Liver (tissue), 9 donors: ENCODE data around the gene CLDN3. TPM values are rescaled to one million over a fixed set of nuclear protein-coding genes. Genes with fewer than 3 reads are reported as not detected.
"Not testable (repeated sequence)": the region's sequence is repeated elsewhere in the genome, so short reads cannot be mapped to it uniquely, and the experiment has no call there.

Source experiments
- DNase-seq: peaks from one replicate; pipeline ENCODE4 v3.0.0-alpha.2; 2017; ENCODE audit warnings: low spot score
- H3K27ac ChIP-seq, 2 donors: one replicate each; pipeline ENCODE4 v1.7.0; 2013; ENCODE audit warnings: inconsistent platforms in 2 of 2, low read length in 2 of 2, control low read depth in 1 of 2, low read depth in 1 of 2, mild to moderate bottlenecking in 1 of 2
- H3K27me3 ChIP-seq, 4 donors: one replicate each; pipeline versions ENCODE4 v1.6.1 to v1.7.0; 2013; ENCODE audit warnings: low read length in 3 of 4, inconsistent platforms in 1 of 4, mild to moderate bottlenecking in 1 of 4, moderate library complexity in 1 of 4; ENCODE audit not compliant: control insufficient read depth in 4 of 4, insufficient read depth in 4 of 4
- H3K36me3 ChIP-seq, 4 donors: one replicate each; pipeline versions ENCODE4 v1.6.1 to v1.7.0; 2013; ENCODE audit warnings: low read length in 3 of 4, mild to moderate bottlenecking in 3 of 4, low read depth in 1 of 4, moderate library complexity in 1 of 4; ENCODE audit not compliant: control insufficient read depth in 4 of 4, insufficient read depth in 3 of 4
- H3K4me1 ChIP-seq, 4 donors: one replicate each; pipeline versions ENCODE4 v1.6.1 to v1.7.0; 2013; ENCODE audit warnings: low read length in 3 of 4, mild to moderate bottlenecking in 3 of 4, moderate library complexity in 1 of 4; ENCODE audit not compliant: control insufficient read depth in 4 of 4, insufficient read depth in 4 of 4
- H3K4me3 ChIP-seq, 3 donors: one replicate each; pipeline versions ENCODE4 v1.6.1 to v1.7.0; 2013; ENCODE audit warnings: low read length in 3 of 3, control low read depth in 1 of 3, low read depth in 1 of 3, mild to moderate bottlenecking in 1 of 3
- H3K9ac ChIP-seq, 2 donors: one replicate each; pipeline ENCODE4 v1.7.0; 2013; ENCODE audit warnings: low read length in 2 of 2, mild to moderate bottlenecking in 2 of 2, moderate library complexity in 2 of 2, control low read depth in 1 of 2, low read depth in 1 of 2
- H3K9me3 ChIP-seq, 4 donors: one replicate each; pipeline versions ENCODE4 v1.6.1 to v1.7.0; 2013; ENCODE audit warnings: low read length in 3 of 4; ENCODE audit not compliant: control insufficient read depth in 4 of 4
- EGR1 ChIP-seq, 2 donors: IDR thresholded peaks; 2 replicates each; pipeline ENCODE4 v1.6.1; 2016 to 2018; ENCODE audit warnings: antibody characterized with exemption in 2 of 2, low read depth in 2 of 2
- FOXA1 ChIP-seq: IDR thresholded peaks from 2 replicates; pipeline ENCODE4 v1.6.1; 2016; ENCODE audit warnings: antibody characterized with exemption
- FOXA2 ChIP-seq: IDR thresholded peaks from 2 replicates; pipeline ENCODE4 v1.6.1; 2016; ENCODE audit warnings: antibody characterized with exemption
- GABPA ChIP-seq, 2 donors: IDR thresholded peaks in 1 of 2; conservative IDR thresholded peaks in 1 of 2; 2 replicates each; pipeline ENCODE4 v1.6.1; 2016; ENCODE audit warnings: antibody characterized with exemption in 2 of 2, mild to moderate bottlenecking in 1 of 2, moderate library complexity in 1 of 2
- HNF4G ChIP-seq: IDR thresholded peaks from 2 replicates; pipeline ENCODE4 v1.6.1; 2016; ENCODE audit warnings: antibody characterized with exemption
- JUND ChIP-seq, 2 donors: IDR thresholded peaks; 2 replicates each; pipeline ENCODE4 v1.6.1; 2016; ENCODE audit warnings: antibody characterized with exemption in 2 of 2
- MAX ChIP-seq: IDR thresholded peaks from 2 replicates; pipeline ENCODE4 v1.6.1; 2016; ENCODE audit warnings: antibody characterized with exemption
- NR2F2 ChIP-seq: IDR thresholded peaks from 2 replicates; pipeline ENCODE4 v1.6.1; 2016; ENCODE audit warnings: antibody characterized with exemption
- RAD21 ChIP-seq, 2 donors: IDR thresholded peaks; 2 replicates each; pipeline ENCODE4 v1.6.1; 2016; ENCODE audit warnings: antibody characterized with exemption in 2 of 2, mild to moderate bottlenecking in 2 of 2
- RXRA ChIP-seq, 2 donors: IDR thresholded peaks; 2 replicates each; pipeline ENCODE4 v1.6.1; 2017 to 2018; ENCODE audit warnings: antibody characterized with exemption in 2 of 2, mild to moderate bottlenecking in 1 of 2
- SP1 ChIP-seq: IDR thresholded peaks from 2 replicates; pipeline ENCODE4 v1.6.1; 2018; ENCODE audit warnings: antibody characterized with exemption, mild to moderate bottlenecking
- TAF1 ChIP-seq: conservative IDR thresholded peaks from 2 replicates; pipeline ENCODE4 v1.6.1; 2016; ENCODE audit warnings: antibody characterized with exemption, mild to moderate bottlenecking
- WGBS: extraction: QIAGEN DNeasy Blood & Tissue Kit; methylation state at CpG from one replicate; pipeline ENCODE4 v1.1.7; 2013; 5-methylcytosine and 5-hydroxymethylcytosine counted together
- polyA plus RNA-seq, 2 donors: library from polyadenylated mRNA; stranded (reverse) in 1 of 2; unstranded in 1 of 2; fragments of 200-250 nt in 1 of 2; fragments of >200 nt in 1 of 2; fragmentation: Nextera tagmentation in 1 of 2; extraction: Ambion mirVana in 1 of 2; gene quantifications; one replicate each; pipeline versions ENCODE4 v1.2.1 to v1.2.3, GENCODE V29; 2013 to 2015
- total RNA-seq, 2 donors: library from RNA; depleted of rRNA; stranded (reverse); fragments of >200 nt; gene quantifications; one replicate each; pipeline ENCODE4 v1.2.3, GENCODE V29; 2014
- TF ChIP-seq, protein P1 (sequence below): IDR thresholded peaks from 2 replicates; pipeline ENCODE4 v1.6.1; 2016; ENCODE audit warnings: antibody characterized with exemption
- TF ChIP-seq, protein P2 (sequence below): IDR thresholded peaks from 2 replicates; pipeline ENCODE4 v1.6.1; 2016; ENCODE audit warnings: antibody characterized with exemption
- TF ChIP-seq, protein P3 (sequence below): fragments of 150-350 bp; IDR thresholded peaks from 2 replicates; pipeline ENCODE4 v1.5.1; 2017; ENCODE audit warnings: improper control_type of control experiment, low read depth, low read length; ENCODE audit not compliant: missing input control
- donor health status: healthy.
- donor health status: healthy.
- donor health status: healthy.
- donor health status: healthy.
- donor health status: healthy.

The CLDN3 gene
- total and polyA plus RNA-seq, 4 donors = 3.6 to 43.0 (median 22.9) TPM

GRCh38 chr7:73799282-73800141 is 29.4 kb upstream of the CLDN3 start:
- no peak overlapping the region for H3K9ac ChIP-seq
- H3K36me3 ChIP-seq = no peaks in the 10 kb centered on the region
- no peaks in the 10 kb centered on the region for H3K27me3 ChIP-seq
- 82% methylated on average over 10 of the region's 10 CpGs for WGBS
- DNase-seq = no peak
- no peak overlapping the region for H3K4me3 ChIP-seq
- H3K4me1 ChIP-seq = no peaks in the 10 kb centered on the region
- TF ChIP-seq, protein P1, sequence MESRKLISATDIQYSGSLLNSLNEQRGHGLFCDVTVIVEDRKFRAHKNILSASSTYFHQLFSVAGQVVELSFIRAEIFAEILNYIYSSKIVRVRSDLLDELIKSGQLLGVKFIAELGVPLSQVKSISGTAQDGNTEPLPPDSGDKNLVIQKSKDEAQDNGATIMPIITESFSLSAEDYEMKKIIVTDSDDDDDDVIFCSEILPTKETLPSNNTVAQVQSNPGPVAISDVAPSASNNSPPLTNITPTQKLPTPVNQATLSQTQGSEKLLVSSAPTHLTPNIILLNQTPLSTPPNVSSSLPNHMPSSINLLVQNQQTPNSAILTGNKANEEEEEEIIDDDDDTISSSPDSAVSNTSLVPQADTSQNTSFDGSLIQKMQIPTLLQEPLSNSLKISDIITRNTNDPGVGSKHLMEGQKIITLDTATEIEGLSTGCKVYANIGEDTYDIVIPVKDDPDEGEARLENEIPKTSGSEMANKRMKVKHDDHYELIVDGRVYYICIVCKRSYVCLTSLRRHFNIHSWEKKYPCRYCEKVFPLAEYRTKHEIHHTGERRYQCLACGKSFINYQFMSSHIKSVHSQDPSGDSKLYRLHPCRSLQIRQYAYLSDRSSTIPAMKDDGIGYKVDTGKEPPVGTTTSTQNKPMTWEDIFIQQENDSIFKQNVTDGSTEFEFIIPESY = no peak
- TF ChIP-seq GABPA (IDR thresholded peaks at IDR 0.05 in 1 of 2, conservative IDR thresholded peaks at IDR 0.05 in 1 of 2) (no peak), RXRA (IDR thresholded peaks at IDR 0.05) (no peak), TAF1 (no peak), FOXA2 (no peak), SP1 (no peak), MAX (no peak), JUND (IDR thresholded peaks at IDR 0.05) (no peak), NR2F2 (no peak), RAD21 (IDR thresholded peaks at IDR 0.05) (no peak), FOXA1 (no peak), EGR1 (IDR thresholded peaks at IDR 0.05; ENCODE audit: low read depth in 2 of 2) (no peak), HNF4G (no peak)
- TF ChIP-seq, protein P2, sequence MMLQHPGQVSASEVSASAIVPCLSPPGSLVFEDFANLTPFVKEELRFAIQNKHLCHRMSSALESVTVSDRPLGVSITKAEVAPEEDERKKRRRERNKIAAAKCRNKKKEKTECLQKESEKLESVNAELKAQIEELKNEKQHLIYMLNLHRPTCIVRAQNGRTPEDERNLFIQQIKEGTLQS = no peak
- TF ChIP-seq, protein P3, sequence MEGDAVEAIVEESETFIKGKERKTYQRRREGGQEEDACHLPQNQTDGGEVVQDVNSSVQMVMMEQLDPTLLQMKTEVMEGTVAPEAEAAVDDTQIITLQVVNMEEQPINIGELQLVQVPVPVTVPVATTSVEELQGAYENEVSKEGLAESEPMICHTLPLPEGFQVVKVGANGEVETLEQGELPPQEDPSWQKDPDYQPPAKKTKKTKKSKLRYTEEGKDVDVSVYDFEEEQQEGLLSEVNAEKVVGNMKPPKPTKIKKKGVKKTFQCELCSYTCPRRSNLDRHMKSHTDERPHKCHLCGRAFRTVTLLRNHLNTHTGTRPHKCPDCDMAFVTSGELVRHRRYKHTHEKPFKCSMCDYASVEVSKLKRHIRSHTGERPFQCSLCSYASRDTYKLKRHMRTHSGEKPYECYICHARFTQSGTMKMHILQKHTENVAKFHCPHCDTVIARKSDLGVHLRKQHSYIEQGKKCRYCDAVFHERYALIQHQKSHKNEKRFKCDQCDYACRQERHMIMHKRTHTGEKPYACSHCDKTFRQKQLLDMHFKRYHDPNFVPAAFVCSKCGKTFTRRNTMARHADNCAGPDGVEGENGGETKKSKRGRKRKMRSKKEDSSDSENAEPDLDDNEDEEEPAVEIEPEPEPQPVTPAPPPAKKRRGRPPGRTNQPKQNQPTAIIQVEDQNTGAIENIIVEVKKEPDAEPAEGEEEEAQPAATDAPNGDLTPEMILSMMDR = no peak
- H3K27ac ChIP-seq = no peak overlapping the region
- no peaks in the 10 kb centered on the region for H3K9me3 ChIP-seq

DNA sequence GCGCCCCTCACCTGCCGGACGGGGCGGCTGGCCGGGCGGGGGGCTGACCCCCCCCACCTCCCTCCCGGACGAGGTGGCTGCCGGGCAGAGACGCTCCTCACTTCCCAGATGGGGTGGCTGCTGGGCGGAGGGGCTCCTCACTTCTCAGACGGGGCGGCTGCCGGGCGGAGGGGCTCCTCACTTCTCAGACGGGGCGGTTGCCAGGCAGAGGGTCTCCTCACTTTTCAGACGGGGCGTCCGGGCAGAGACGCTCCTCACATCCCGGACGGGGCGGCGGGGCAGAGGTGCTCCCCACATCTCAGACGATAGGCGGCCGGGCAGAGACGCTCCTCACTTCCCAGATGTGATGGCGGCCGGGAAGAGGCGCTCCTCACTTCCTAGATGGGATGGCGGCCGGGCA is 27.1 kb upstream of the CLDN3 start:
- not testable (repeated sequence) for H3K27me3 ChIP-seq, H3K4me3 ChIP-seq, DNase-seq, H3K4me1 ChIP-seq, H3K9me3 ChIP-seq, H3K36me3 ChIP-seq, H3K9ac ChIP-seq, H3K27ac ChIP-seq
- 96% methylated on average over 28 of the region's 34 CpGs for WGBS

- not testable (repeated sequence) for H3K4me1 ChIP-seq, H3K4me3 ChIP-seq, H3K9ac ChIP-seq, DNase-seq, H3K9me3 ChIP-seq, H3K27ac ChIP-seq, H3K27me3 ChIP-seq, H3K36me3 ChIP-seq
- WGBS = 71% methylated on average over 4 of the region's 6 CpGs
Observed at GRCh38 chr7:73796656-73797055, 26.6 kb upstream of the CLDN3 start.

GRCh38 chr7:73795188-73795587 is 25.1 kb upstream of the CLDN3 start:
- H3K27me3 ChIP-seq, H3K9ac ChIP-seq, H3K9me3 ChIP-seq, H3K27ac ChIP-seq, DNase-seq, H3K4me3 ChIP-seq, H3K4me1 ChIP-seq, H3K36me3 ChIP-seq: not testable (repeated sequence)

GRCh38 chr7:73791170-73791690 is 21.2 kb upstream of the CLDN3 start:
- not testable (repeated sequence) for DNase-seq

More at GRCh38 chr7:73791170-73791690, 21.2 kb upstream of the CLDN3 start:
- not testable (repeated sequence) for H3K4me1 ChIP-seq, H3K9me3 ChIP-seq, H3K27ac ChIP-seq, H3K9ac ChIP-seq, H3K36me3 ChIP-seq, H3K27me3 ChIP-seq, H3K4me3 ChIP-seq
- 92% methylated on average over 7 of the region's 7 CpGs for WGBS
